ENCODE measurements around the gene PTPRG. TPM values are rescaled to one million over a fixed set of nuclear protein-coding genes. Genes with fewer than 3 reads are reported as not detected.

PTPRG gene
- total and polyA plus RNA-seq, 2 donors (not counting 1 experiment from before 2014, with no cell fraction given), result 67.0 to 97.9 TPM

DNA sequence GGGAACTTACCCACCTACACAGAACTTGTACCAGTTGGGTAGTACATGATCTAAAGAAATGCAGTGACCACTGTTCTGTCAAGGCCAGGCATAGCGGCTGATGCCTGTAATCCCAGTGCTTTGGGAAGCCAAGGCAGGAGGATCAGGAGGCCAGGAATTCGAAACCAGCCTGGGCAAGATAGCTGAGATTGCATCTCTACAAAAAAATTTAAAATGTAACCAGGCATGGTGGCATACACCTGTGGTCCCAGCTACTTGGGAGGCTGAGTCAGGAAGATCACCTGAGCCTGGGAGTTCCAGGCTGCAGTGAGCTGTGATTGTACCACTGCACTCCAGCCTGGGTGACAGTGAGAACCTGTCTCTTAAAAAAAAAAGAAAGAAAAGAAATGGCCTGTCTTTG is 491.0 kb downstream of the PTPRG start:
- H3K9me3 ChIP-seq (ENCODE audit: control insufficient read depth, insufficient read depth, low read depth, low read length), result no peaks in the 10 kb centered on the region
- H3K27ac ChIP-seq (ENCODE audit: insufficient read depth, low read length), result no peak overlapping the region
- H4K20me1 ChIP-seq (ENCODE audit: control insufficient read depth, extremely low read depth, insufficient read depth, low read length), result no peaks in the 10 kb centered on the region
- no peaks in the 10 kb centered on the region for H3K4me1 ChIP-seq (ENCODE audit: control insufficient read depth, extremely low read depth, insufficient read depth, low read length)
- H3K27me3 ChIP-seq (ENCODE audit: control insufficient read depth, insufficient read depth, low read length), result no peaks in the 10 kb centered on the region
- H3K4me2 ChIP-seq (ENCODE audit: extremely low read depth, insufficient read depth, low read length), result no peak overlapping the region
- no peak for DNase-seq (ENCODE audit: low read depth in 2 of 2)
- no peak overlapping the region for H2AFZ ChIP-seq (ENCODE audit: low read length)
- no peaks in the 10 kb centered on the region for H3K79me2 ChIP-seq (ENCODE audit: control insufficient read depth, insufficient read depth, low read length)
- no peaks in the 10 kb centered on the region for H3K36me3 ChIP-seq (ENCODE audit: control insufficient read depth, insufficient read depth, low read length)
- H3K9ac ChIP-seq (ENCODE audit: insufficient read depth, low read length), result no peak overlapping the region
- no peak overlapping the region for H3K4me3 ChIP-seq (replicated peaks in 1 of 4; ENCODE audit: control extremely low read depth in 1 of 4, insufficient read depth in 1 of 4, low read depth in 3 of 4, low read length in 4 of 4)
- TF ChIP-seq, protein P1, sequence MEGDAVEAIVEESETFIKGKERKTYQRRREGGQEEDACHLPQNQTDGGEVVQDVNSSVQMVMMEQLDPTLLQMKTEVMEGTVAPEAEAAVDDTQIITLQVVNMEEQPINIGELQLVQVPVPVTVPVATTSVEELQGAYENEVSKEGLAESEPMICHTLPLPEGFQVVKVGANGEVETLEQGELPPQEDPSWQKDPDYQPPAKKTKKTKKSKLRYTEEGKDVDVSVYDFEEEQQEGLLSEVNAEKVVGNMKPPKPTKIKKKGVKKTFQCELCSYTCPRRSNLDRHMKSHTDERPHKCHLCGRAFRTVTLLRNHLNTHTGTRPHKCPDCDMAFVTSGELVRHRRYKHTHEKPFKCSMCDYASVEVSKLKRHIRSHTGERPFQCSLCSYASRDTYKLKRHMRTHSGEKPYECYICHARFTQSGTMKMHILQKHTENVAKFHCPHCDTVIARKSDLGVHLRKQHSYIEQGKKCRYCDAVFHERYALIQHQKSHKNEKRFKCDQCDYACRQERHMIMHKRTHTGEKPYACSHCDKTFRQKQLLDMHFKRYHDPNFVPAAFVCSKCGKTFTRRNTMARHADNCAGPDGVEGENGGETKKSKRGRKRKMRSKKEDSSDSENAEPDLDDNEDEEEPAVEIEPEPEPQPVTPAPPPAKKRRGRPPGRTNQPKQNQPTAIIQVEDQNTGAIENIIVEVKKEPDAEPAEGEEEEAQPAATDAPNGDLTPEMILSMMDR (conservative IDR thresholded peaks at IDR 0.05 in 1 of 2, IDR thresholded peaks at IDR 0.05 in 1 of 2; ENCODE audit: low read depth in 1 of 2, low read length in 2 of 2), result no peak
- no peak for TF ChIP-seq EZH2 (IDR thresholded peaks at IDR 0.05; ENCODE audit: low read length, missing control alignments)

DNA sequence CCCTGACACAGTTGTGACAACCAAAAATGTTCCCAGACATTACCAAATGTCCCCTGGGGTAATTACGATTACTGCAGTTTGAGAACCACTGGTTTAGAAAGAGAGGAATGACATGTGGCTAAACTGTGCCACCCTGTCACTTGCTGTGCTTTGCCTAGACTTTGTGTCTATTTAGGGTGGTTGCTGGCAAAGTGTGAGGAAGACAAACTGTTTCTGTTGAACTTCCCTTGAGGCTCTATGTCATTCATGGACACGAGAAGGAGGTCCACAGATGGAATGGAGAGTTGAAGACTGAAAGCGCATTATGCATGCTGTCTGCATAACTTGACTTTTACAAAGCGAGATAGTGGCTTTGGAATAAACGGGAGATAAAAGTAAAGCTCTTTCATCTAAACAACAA is 495.3 kb downstream of the PTPRG start:
- no peaks in the 10 kb centered on the region for H3K36me3 ChIP-seq (ENCODE audit: control insufficient read depth, insufficient read depth, low read length)
- no peaks in the 10 kb centered on the region for H3K9me3 ChIP-seq (ENCODE audit: control insufficient read depth, insufficient read depth, low read depth, low read length)
- no peak for DNase-seq (ENCODE audit: low read depth in 2 of 2)
- H3K4me2 ChIP-seq (ENCODE audit: extremely low read depth, insufficient read depth, low read length), result no peak overlapping the region
- H3K79me2 ChIP-seq (ENCODE audit: control insufficient read depth, insufficient read depth, low read length), result no peaks in the 10 kb centered on the region
- H2AFZ ChIP-seq (ENCODE audit: low read length), result no peak overlapping the region
- H4K20me1 ChIP-seq (ENCODE audit: control insufficient read depth, extremely low read depth, insufficient read depth, low read length), result no peaks in the 10 kb centered on the region
- H3K27ac ChIP-seq (ENCODE audit: insufficient read depth, low read length), result no peak overlapping the region
- H3K4me1 ChIP-seq (ENCODE audit: control insufficient read depth, extremely low read depth, insufficient read depth, low read length), result no peaks in the 10 kb centered on the region
- no peak overlapping the region for H3K9ac ChIP-seq (ENCODE audit: insufficient read depth, low read length)
- no peak overlapping the region for H3K4me3 ChIP-seq (replicated peaks in 1 of 4; ENCODE audit: control extremely low read depth in 1 of 4, insufficient read depth in 1 of 4, low read depth in 3 of 4, low read length in 4 of 4)
- H3K27me3 ChIP-seq (ENCODE audit: control insufficient read depth, insufficient read depth, low read length), result no peaks in the 10 kb centered on the region
- TF ChIP-seq EZH2 (IDR thresholded peaks at IDR 0.05; ENCODE audit: low read length, missing control alignments), result no peak

DNA sequence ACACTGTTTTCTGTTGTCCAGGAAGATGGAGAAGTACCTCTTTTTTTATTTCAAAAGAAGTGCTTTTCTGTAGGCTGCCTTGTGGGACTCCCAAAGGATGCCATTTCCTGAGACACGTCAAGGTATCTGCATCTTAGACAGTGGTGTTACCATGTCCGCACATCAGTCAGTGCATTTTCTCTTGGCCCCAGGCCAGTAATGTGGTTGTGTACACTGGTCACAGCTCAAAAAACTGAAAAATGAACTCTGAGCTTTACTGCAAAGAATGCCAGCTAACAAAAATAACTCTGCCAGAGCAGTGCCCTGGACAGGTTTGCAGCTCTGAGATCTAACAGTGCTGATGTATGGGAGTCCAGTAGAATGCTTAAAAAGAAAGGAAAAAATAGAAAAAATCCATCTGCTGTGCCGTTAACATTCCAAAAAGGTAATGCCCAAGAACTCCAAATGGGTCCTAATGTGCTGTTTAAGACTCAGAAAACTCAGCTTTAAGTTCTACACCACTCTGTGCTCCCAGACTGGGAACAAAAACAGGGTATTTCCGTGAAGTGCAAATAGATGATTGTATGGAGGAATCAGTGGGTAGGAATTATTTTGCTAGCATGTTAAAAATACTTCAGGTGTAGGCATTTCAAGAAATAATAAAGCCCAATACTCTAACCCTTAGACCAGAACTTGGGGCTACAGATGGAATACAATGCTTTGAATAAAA is 496.1 kb downstream of the PTPRG start:
- peak in 1 of 2 donors; percentile 25 for DNase-seq (ENCODE audit: low read depth in 2 of 2)
- no peaks in the 10 kb centered on the region for H3K9me3 ChIP-seq (ENCODE audit: control insufficient read depth, insufficient read depth, low read depth, low read length)
- H3K9ac ChIP-seq (ENCODE audit: insufficient read depth, low read length), result no peak overlapping the region
- H3K27ac ChIP-seq (ENCODE audit: insufficient read depth, low read length), result no peak overlapping the region
- H3K79me2 ChIP-seq (ENCODE audit: control insufficient read depth, insufficient read depth, low read length), result no peaks in the 10 kb centered on the region
- no peaks in the 10 kb centered on the region for H3K4me1 ChIP-seq (ENCODE audit: control insufficient read depth, extremely low read depth, insufficient read depth, low read length)
- H3K27me3 ChIP-seq (ENCODE audit: control insufficient read depth, insufficient read depth, low read length), result no peaks in the 10 kb centered on the region
- no peaks in the 10 kb centered on the region for H4K20me1 ChIP-seq (ENCODE audit: control insufficient read depth, extremely low read depth, insufficient read depth, low read length)
- no peak overlapping the region for H3K4me3 ChIP-seq (replicated peaks in 1 of 4; ENCODE audit: control extremely low read depth in 1 of 4, insufficient read depth in 1 of 4, low read depth in 3 of 4, low read length in 4 of 4)
- no peak overlapping the region for H2AFZ ChIP-seq (ENCODE audit: low read length)
- no peak overlapping the region for H3K4me2 ChIP-seq (ENCODE audit: extremely low read depth, insufficient read depth, low read length)
- TF ChIP-seq, protein P1 (conservative IDR thresholded peaks at IDR 0.05 in 1 of 2, IDR thresholded peaks at IDR 0.05 in 1 of 2; ENCODE audit: low read depth in 1 of 2, low read length in 2 of 2), result no peak
- TF ChIP-seq EZH2 (IDR thresholded peaks at IDR 0.05; ENCODE audit: low read length, missing control alignments), result no peak
- no peaks in the 10 kb centered on the region for H3K36me3 ChIP-seq (ENCODE audit: control insufficient read depth, insufficient read depth, low read length)
